H9 (cell line): ENCODE measurements around the gene HCK. TPM values are rescaled to one million over a fixed set of nuclear protein-coding genes. Genes with fewer than 3 reads are reported as not detected.
A peak's percentile ranks its signal among the peaks of the same experiment; 100 is the strongest.

Source experiments
- DNase-seq: peaks from one replicate; pipeline ENCODE4 v3.0.0-alpha.2; 2017
- H2AFZ ChIP-seq: one replicate; pipeline ENCODE4 v1.6.1; 2013; ENCODE audit warnings: mild to moderate bottlenecking, low read length, control low read depth, moderate library complexity
- H2AK5ac ChIP-seq: 2 replicates; pipeline ENCODE4 v1.6.1; 2013; ENCODE audit warnings: low read length, control low read depth, mixed read lengths; ENCODE audit not compliant: insufficient read length
- H2BK120ac ChIP-seq: one replicate; pipeline ENCODE4 v1.6.1; 2013; ENCODE audit warnings: low read depth, mild to moderate bottlenecking, low read length, control low read depth, inconsistent platforms; ENCODE audit not compliant: poor library complexity, severe bottlenecking
- H2BK12ac ChIP-seq: 2 replicates; pipeline ENCODE4 v1.6.1; 2013; ENCODE audit warnings: low read length, control low read depth, mixed read lengths, low read depth; ENCODE audit not compliant: insufficient read length
- H2BK15ac ChIP-seq: 2 replicates; pipeline ENCODE4 v1.6.1; 2013; ENCODE audit warnings: low read depth, low read length, control low read depth
- H2BK20ac ChIP-seq: one replicate; pipeline ENCODE4 v1.6.1; 2013; ENCODE audit warnings: low read depth, mild to moderate bottlenecking, low read length, control low read depth, inconsistent platforms; ENCODE audit not compliant: poor library complexity, severe bottlenecking
- H2BK5ac ChIP-seq: 2 replicates; pipeline ENCODE4 v1.6.1; 2013; ENCODE audit warnings: low read length, control low read depth, mixed read lengths; ENCODE audit not compliant: insufficient read length
- H3K14ac ChIP-seq: 2 replicates; pipeline ENCODE4 v1.6.1; 2013; ENCODE audit warnings: low read length, control low read depth; ENCODE audit not compliant: insufficient read depth
- H3K18ac ChIP-seq: 2 replicates; pipeline ENCODE4 v1.6.1; 2013; ENCODE audit warnings: low read depth, mild to moderate bottlenecking, mixed read lengths, low read length, control low read depth; ENCODE audit not compliant: insufficient read length
- H3K23ac ChIP-seq: 2 replicates; pipeline ENCODE4 v1.6.1; 2013; ENCODE audit warnings: low read length, control low read depth, mixed read lengths, low read depth; ENCODE audit not compliant: insufficient read length
- H3K23me2 ChIP-seq: 2 replicates; pipeline ENCODE4 v1.6.1; 2013; ENCODE audit warnings: low read depth, mild to moderate bottlenecking, mixed read lengths, low read length, control low read depth; ENCODE audit not compliant: insufficient read length, poor library complexity, severe bottlenecking
- H3K27ac ChIP-seq: 2 replicates; pipeline ENCODE4 v1.5.1; 2013; ENCODE audit warnings: low read length, control low read depth, mixed read lengths, low read depth; ENCODE audit not compliant: insufficient read length
- H3K27me3 ChIP-seq: 2 replicates; pipeline ENCODE4 v1.6.1; 2013; ENCODE audit warnings: low read length, control low read depth, inconsistent platforms; ENCODE audit not compliant: insufficient read depth
- H3K4ac ChIP-seq: 2 replicates; pipeline ENCODE4 v1.6.1; 2013; ENCODE audit warnings: low read depth, mild to moderate bottlenecking, control low read depth, inconsistent platforms, low read length, moderate library complexity
- H3K4me1 ChIP-seq: 2 replicates; pipeline ENCODE4 v1.6.1; 2013; ENCODE audit warnings: low read length, control low read depth, inconsistent platforms; ENCODE audit not compliant: insufficient read depth
- H3K4me2 ChIP-seq: 2 replicates; pipeline ENCODE4 v1.6.1; 2013; ENCODE audit warnings: low read length, control low read depth, mixed read lengths; ENCODE audit not compliant: insufficient read length, insufficient read depth
- H3K56ac ChIP-seq: 2 replicates; pipeline ENCODE4 v1.6.1; 2013; ENCODE audit warnings: low read depth, mild to moderate bottlenecking, mixed read lengths, low read length, control low read depth; ENCODE audit not compliant: insufficient read length
- H3K79me1 ChIP-seq: 2 replicates; pipeline ENCODE4 v1.6.1; 2013; ENCODE audit warnings: low read depth, mild to moderate bottlenecking, moderate library complexity, low read length, control low read depth, inconsistent platforms; ENCODE audit not compliant: insufficient read depth, poor library complexity, severe bottlenecking
- H3K79me2 ChIP-seq: 2 replicates; pipeline ENCODE4 v1.6.1; 2013; ENCODE audit warnings: low read length, control low read depth, inconsistent platforms; ENCODE audit not compliant: insufficient read depth
- H3K9ac ChIP-seq: 2 replicates; pipeline ENCODE4 v1.6.1; 2013; ENCODE audit warnings: low read length, control low read depth, mixed read lengths; ENCODE audit not compliant: insufficient read length; ENCODE audit errors: extremely low read depth
- H3K9me3 ChIP-seq: one replicate; pipeline ENCODE4 v1.6.1; 2013; ENCODE audit warnings: low read depth, low read length, inconsistent platforms; ENCODE audit not compliant: control insufficient read depth
- H3T11ph ChIP-seq: one replicate; pipeline ENCODE4 v1.6.1; 2013; ENCODE audit warnings: mild to moderate bottlenecking, low read length, control low read depth, inconsistent platforms
- H4K20me1 ChIP-seq: one replicate; pipeline ENCODE4 v1.6.1; 2013; ENCODE audit not compliant: control insufficient read depth, insufficient read length, insufficient read depth
- H4K5ac ChIP-seq: 2 replicates; pipeline ENCODE4 v1.6.1; 2013; ENCODE audit warnings: low read depth, mild to moderate bottlenecking, mixed read lengths, low read length, control low read depth; ENCODE audit not compliant: insufficient read length
- H4K8ac ChIP-seq: replicated peaks from 2 replicates; pipeline ENCODE4 v1.6.1; 2013; ENCODE audit warnings: low read length, control low read depth, mixed read lengths, low read depth; ENCODE audit not compliant: insufficient read length
- H4K91ac ChIP-seq: 2 replicates; pipeline ENCODE4 v1.6.1; 2013; ENCODE audit warnings: low read depth, mild to moderate bottlenecking, moderate library complexity, mixed read lengths, low read length, control low read depth; ENCODE audit not compliant: insufficient read length
- H3K27ac Mint-ChIP-seq, 3 experiments: 2 replicates in 2 of 3; 3 replicates in 1 of 3; pipeline ENCODE4 v1.8.0; 2020 to 2021; ENCODE audit warnings: mixed read lengths in 3 of 3, mild to moderate bottlenecking in 1 of 3, moderate library complexity in 1 of 3
- H3K27me3 Mint-ChIP-seq: 2 replicates; pipeline ENCODE4 v1.8.0; 2021; ENCODE audit warnings: low read depth, mild to moderate bottlenecking, moderate library complexity, mixed read lengths
- H3K36me3 Mint-ChIP-seq, 3 experiments: 2 replicates in 2 of 3; 3 replicates in 1 of 3; pipeline ENCODE4 v1.8.0; 2020 to 2021; ENCODE audit warnings: low read depth in 3 of 3, mixed read lengths in 3 of 3; ENCODE audit not compliant: insufficient read depth in 1 of 3
- H3K4me1 Mint-ChIP-seq, 2 experiments: 2 replicates each; pipeline ENCODE4 v1.8.0; 2020; ENCODE audit warnings: mixed read lengths in 2 of 2
- H3K4me3 Mint-ChIP-seq, 2 experiments: 2 replicates in 1 of 2; 3 replicates in 1 of 2; pipeline ENCODE4 v1.8.0; 2020 to 2021; ENCODE audit warnings: mild to moderate bottlenecking in 2 of 2, mixed read lengths in 2 of 2, moderate library complexity in 1 of 2
- H3K9me3 Mint-ChIP-seq, 2 experiments: 2 replicates in 1 of 2; 3 replicates in 1 of 2; pipeline ENCODE4 v1.8.0; 2020; ENCODE audit warnings: mild to moderate bottlenecking in 2 of 2, mixed read lengths in 2 of 2, moderate library complexity in 1 of 2
- WGBS: extraction: QIAGEN DNeasy Blood & Tissue Kit; methylation state at CpG from one replicate; pipeline ENCODE4 v1.1.7; 2013; ENCODE audit warnings: missing lambda C conversion rate, low lambda C conversion rate, mixed read lengths; ENCODE audit not compliant: insufficient read length; ENCODE audit errors: extremely low coverage; 5-methylcytosine and 5-hydroxymethylcytosine counted together
- total RNA-seq: library from RNA; stranded (reverse); gene quantifications from 2 replicates; pipeline ENCODE4 v1.2.1, GENCODE V29; 2021
- TF ChIP-seq, protein P1 (sequence below): fragments of 200-600 bp; sonication (generic); conservative IDR thresholded peaks from 3 replicates; pipeline ENCODE4 v1.8.0; 2021; ENCODE audit warnings: antibody characterized with exemption, mild to moderate bottlenecking

HCK gene
- total RNA-seq, 1 experiment from 2014 or later = 1.7 TPM

DNA sequence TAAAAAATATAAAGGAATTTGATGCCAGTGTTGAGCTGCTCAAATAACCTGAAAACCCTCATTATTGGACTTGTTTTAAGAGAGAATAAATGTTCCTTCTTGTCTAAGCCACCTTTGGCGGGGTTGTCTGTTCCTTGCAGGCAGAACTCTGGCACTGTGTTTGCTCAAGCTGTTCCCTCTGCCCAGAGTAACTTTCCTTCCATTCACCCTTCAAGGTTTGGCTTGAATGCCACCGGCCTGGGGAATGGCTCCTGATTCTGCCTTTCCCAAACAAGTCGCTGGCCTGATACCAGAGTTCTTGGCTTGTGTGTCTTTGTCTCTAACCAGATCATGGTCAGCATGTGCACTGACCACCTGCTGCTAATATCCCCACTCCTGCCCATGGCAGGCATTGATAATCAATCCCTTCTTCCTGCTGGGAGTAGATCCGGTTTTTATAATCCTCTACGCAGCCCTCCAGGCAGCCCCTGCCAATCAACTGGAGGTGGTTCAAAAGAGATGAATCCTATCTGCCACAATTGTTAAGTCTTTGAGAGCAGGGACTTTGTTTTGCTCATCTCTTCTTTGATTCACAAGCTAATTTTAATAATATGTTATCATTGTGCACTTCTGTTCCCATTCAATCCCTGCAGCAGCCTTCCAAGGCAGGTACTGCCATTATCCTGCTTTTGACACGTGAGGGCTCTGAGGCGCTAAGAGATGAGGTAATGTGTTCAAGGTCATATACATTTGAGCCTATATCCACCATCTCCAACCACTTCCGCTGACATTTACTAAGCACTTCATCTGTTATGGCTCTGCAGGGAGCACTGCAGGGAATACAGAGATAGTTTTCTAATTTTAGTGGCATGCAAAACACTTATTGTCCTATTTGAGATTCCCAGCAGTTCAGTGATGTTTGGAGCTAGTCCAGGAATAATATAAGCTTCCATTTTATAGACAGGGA, 44.9 kb upstream of the HCK start:
- H2AFZ ChIP-seq = no peak overlapping the region
- Mint-ChIP-seq H3K36me3 (no peaks in the 10 kb centered on the region), H3K27me3 (peaks cover 4% of the 10 kb centered on the region), H3K27ac (peak overlapping the region; percentile 69 to 92 (median 85)), H3K4me3 (peak overlapping the region; percentile 22 to 59; a peak in 3 of 5 replicates), H3K9me3 (no peaks in the 10 kb centered on the region; a peak in 1 of 5 replicates), H3K4me1 (peaks cover 49 to 54% of the 10 kb centered on the region in 2 experiments)
- H4K5ac ChIP-seq = no peak overlapping the region
- H2BK120ac ChIP-seq = no peak overlapping the region
- no peak overlapping the region for H4K8ac ChIP-seq
- H3K4me2 ChIP-seq = no peak overlapping the region
- H3K23me2 ChIP-seq = no peaks in the 10 kb centered on the region
- peak overlapping the region; percentile 16 for H3K18ac ChIP-seq
- WGBS = no CpG with 5 or more reads among the region's 8 CpGs
- H3K4me1 ChIP-seq = peaks cover 2% of the 10 kb centered on the region; the same call in 1 of the 2 replicates
- no peak overlapping the region for H2AK5ac ChIP-seq
- TF ChIP-seq, protein P1, sequence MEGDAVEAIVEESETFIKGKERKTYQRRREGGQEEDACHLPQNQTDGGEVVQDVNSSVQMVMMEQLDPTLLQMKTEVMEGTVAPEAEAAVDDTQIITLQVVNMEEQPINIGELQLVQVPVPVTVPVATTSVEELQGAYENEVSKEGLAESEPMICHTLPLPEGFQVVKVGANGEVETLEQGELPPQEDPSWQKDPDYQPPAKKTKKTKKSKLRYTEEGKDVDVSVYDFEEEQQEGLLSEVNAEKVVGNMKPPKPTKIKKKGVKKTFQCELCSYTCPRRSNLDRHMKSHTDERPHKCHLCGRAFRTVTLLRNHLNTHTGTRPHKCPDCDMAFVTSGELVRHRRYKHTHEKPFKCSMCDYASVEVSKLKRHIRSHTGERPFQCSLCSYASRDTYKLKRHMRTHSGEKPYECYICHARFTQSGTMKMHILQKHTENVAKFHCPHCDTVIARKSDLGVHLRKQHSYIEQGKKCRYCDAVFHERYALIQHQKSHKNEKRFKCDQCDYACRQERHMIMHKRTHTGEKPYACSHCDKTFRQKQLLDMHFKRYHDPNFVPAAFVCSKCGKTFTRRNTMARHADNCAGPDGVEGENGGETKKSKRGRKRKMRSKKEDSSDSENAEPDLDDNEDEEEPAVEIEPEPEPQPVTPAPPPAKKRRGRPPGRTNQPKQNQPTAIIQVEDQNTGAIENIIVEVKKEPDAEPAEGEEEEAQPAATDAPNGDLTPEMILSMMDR = no peak
- H3K79me1 ChIP-seq = no peaks in the 10 kb centered on the region
- H3K27ac ChIP-seq = no peak overlapping the region
- H2BK20ac ChIP-seq = no peak overlapping the region
- H3K56ac ChIP-seq = no peak overlapping the region
- H3K79me2 ChIP-seq = no peaks in the 10 kb centered on the region
- no peak overlapping the region for H4K91ac ChIP-seq
- no peak overlapping the region for H2BK15ac ChIP-seq
- no peak overlapping the region for H3K23ac ChIP-seq
- no peaks in the 10 kb centered on the region for H3K27me3 ChIP-seq
- no peak overlapping the region for H3K4ac ChIP-seq
- no peak for DNase-seq
- no peak overlapping the region for H3T11ph ChIP-seq
- H2BK5ac ChIP-seq = no peak overlapping the region
- no peak overlapping the region for H3K9ac ChIP-seq
- H3K14ac ChIP-seq = no peak overlapping the region
- H3K9me3 ChIP-seq = no peaks in the 10 kb centered on the region
- no peak overlapping the region for H2BK12ac ChIP-seq
- H4K20me1 ChIP-seq = no peaks in the 10 kb centered on the region
